ENCODE measurements around the gene ZNF878.

DNA sequence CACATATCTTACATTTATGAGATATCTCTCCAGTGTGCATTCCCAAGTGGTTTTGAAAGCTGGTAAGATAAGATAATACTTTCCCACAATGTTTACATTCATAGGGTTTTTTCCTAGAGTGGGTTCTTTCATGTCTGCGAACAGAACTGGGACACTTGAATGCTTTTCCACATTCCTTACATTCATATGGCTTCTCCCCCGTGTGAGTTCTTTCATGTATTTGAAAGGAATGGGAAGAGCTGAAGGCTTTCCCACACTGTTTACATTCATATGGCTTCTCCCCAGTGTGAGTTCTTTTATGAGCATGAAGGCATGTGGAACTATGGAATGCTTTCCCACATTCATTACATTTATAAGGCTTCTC, 37.0 kb downstream of the ZNF878 start:
- TF ChIP-seq, protein P1, sequence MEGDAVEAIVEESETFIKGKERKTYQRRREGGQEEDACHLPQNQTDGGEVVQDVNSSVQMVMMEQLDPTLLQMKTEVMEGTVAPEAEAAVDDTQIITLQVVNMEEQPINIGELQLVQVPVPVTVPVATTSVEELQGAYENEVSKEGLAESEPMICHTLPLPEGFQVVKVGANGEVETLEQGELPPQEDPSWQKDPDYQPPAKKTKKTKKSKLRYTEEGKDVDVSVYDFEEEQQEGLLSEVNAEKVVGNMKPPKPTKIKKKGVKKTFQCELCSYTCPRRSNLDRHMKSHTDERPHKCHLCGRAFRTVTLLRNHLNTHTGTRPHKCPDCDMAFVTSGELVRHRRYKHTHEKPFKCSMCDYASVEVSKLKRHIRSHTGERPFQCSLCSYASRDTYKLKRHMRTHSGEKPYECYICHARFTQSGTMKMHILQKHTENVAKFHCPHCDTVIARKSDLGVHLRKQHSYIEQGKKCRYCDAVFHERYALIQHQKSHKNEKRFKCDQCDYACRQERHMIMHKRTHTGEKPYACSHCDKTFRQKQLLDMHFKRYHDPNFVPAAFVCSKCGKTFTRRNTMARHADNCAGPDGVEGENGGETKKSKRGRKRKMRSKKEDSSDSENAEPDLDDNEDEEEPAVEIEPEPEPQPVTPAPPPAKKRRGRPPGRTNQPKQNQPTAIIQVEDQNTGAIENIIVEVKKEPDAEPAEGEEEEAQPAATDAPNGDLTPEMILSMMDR (IDR thresholded peaks at IDR 0.05): no peak
- TF ChIP-seq POLR2A (IDR thresholded peaks at IDR 0.05): no peak
